ENCODE data around the gene FGD1. TPM values are rescaled to one million over a fixed set of nuclear protein-coding genes. Genes with fewer than 3 reads are reported as not detected.

Gene FGD1
- total and polyA plus RNA-seq, 4 donors, result 8.9 to 41.2 (median 25.3) TPM

- no peak overlapping the region for H3K27ac ChIP-seq (ENCODE audit: low read depth, low read length)
- 43% methylated on average over 8 of the region's 13 CpGs for WGBS (ENCODE audit: insufficient coverage)
- H3K4me1 ChIP-seq (ENCODE audit: control insufficient read depth, insufficient read depth, low read length), result no peaks in the 10 kb centered on the region
- no peak overlapping the region for H3K4me3 ChIP-seq (ENCODE audit: low read depth, low read length)
- no peaks in the 10 kb centered on the region for H3K27me3 ChIP-seq (ENCODE audit: control insufficient read depth, insufficient read depth, low read length)
- peak in 1 of 6 donors; percentile 4 for DNase-seq (ENCODE audit: low read depth in 4 of 6, low spot score in 6 of 6)
- no peaks in the 10 kb centered on the region for H3K36me3 ChIP-seq (ENCODE audit: control insufficient read depth, insufficient read depth, low read length)
- no peaks in the 10 kb centered on the region for H3K9me3 ChIP-seq (ENCODE audit: control insufficient read depth, insufficient read depth, low read length)
These were observed 80.3 kb downstream of the FGD1 start for GRCh38 chrX:54415534-54416350.

GRCh38 chrX:54413753-54414152 is 82.3 kb downstream of the FGD1 start:
- Histone ChIP-seq H3K27me3 (ENCODE audit: control insufficient read depth, insufficient read depth, low read length) (no peaks in the 10 kb centered on the region), H3K27ac (ENCODE audit: low read depth, low read length) (no peak overlapping the region), H3K4me1 (ENCODE audit: control insufficient read depth, insufficient read depth, low read length) (no peaks in the 10 kb centered on the region), H3K4me3 (ENCODE audit: low read depth, low read length) (no peak overlapping the region), H3K9me3 (ENCODE audit: control insufficient read depth, insufficient read depth, low read length) (no peaks in the 10 kb centered on the region), H3K36me3 (ENCODE audit: control insufficient read depth, insufficient read depth, low read length) (no peaks in the 10 kb centered on the region)
- WGBS (ENCODE audit: insufficient coverage), result 78% methylated on average over 2 of the region's 3 CpGs
- no peak for DNase-seq (ENCODE audit: low read depth in 4 of 6, low spot score in 6 of 6)

- H3K4me3 ChIP-seq (ENCODE audit: low read depth, low read length), result no peak overlapping the region
These were observed 84.3 kb downstream of the FGD1 start for GRCh38 chrX:54411732-54412131.

DNA sequence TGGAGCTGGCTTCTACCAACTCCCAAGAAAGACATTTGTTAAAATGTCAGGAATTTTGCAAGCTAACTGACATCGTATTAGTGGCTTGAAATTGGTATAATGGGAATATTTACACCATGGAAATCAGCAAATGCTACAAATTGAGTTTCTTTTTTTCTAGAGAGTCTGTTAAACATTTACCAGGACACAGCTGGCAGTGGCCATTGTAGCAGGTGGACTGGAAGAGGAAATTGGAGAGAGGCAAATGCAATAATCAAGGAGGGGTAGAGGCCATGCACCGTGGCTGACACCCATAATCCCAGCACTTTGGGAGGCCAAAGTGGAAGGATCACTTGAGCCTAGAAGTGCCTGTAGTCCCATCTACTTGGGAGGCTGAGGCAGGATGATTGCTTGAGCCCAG is 88.8 kb downstream of the FGD1 start:
- Histone ChIP-seq H3K27me3 (ENCODE audit: control insufficient read depth, insufficient read depth, low read length) (no peaks in the 10 kb centered on the region), H3K36me3 (ENCODE audit: control insufficient read depth, insufficient read depth, low read length) (no peaks in the 10 kb centered on the region), H3K4me1 (ENCODE audit: control insufficient read depth, insufficient read depth, low read length) (no peaks in the 10 kb centered on the region), H3K27ac (ENCODE audit: low read depth, low read length) (no peak overlapping the region), H3K4me3 (ENCODE audit: low read depth, low read length) (no peak overlapping the region), H3K9me3 (ENCODE audit: control insufficient read depth, insufficient read depth, low read length) (no peaks in the 10 kb centered on the region)
- peak in 1 of 6 donors; percentile 5 for DNase-seq (ENCODE audit: low read depth in 4 of 6, low spot score in 6 of 6)
- WGBS (ENCODE audit: insufficient coverage), result 46% methylated on average over 1 of the region's 2 CpGs

More at GRCh38 chrX:54411732-54412131, 84.3 kb downstream of the FGD1 start:
- Histone ChIP-seq H3K4me1 (ENCODE audit: control insufficient read depth, insufficient read depth, low read length) (no peaks in the 10 kb centered on the region), H3K36me3 (ENCODE audit: control insufficient read depth, insufficient read depth, low read length) (no peaks in the 10 kb centered on the region), H3K9me3 (ENCODE audit: control insufficient read depth, insufficient read depth, low read length) (no peaks in the 10 kb centered on the region), H3K27ac (ENCODE audit: low read depth, low read length) (no peak overlapping the region), H3K27me3 (ENCODE audit: control insufficient read depth, insufficient read depth, low read length) (no peaks in the 10 kb centered on the region)
- peak in 1 of 6 donors; percentile 49 for DNase-seq (ENCODE audit: low read depth in 4 of 6, low spot score in 6 of 6)
- WGBS (ENCODE audit: insufficient coverage), result no CpG with 5 or more reads among the region's 1 CpG

GRCh38 chrX:54397113-54397512 is 98.9 kb downstream of the FGD1 start:
- Histone ChIP-seq H3K9me3 (ENCODE audit: control insufficient read depth, insufficient read depth, low read length) (no peaks in the 10 kb centered on the region), H3K36me3 (ENCODE audit: control insufficient read depth, insufficient read depth, low read length) (no peaks in the 10 kb centered on the region), H3K4me3 (ENCODE audit: low read depth, low read length) (no peak overlapping the region), H3K27ac (ENCODE audit: low read depth, low read length) (no peak overlapping the region), H3K4me1 (ENCODE audit: control insufficient read depth, insufficient read depth, low read length) (no peaks in the 10 kb centered on the region), H3K27me3 (ENCODE audit: control insufficient read depth, insufficient read depth, low read length) (no peaks in the 10 kb centered on the region)
- 86% methylated on average over 1 of the region's 1 CpG for WGBS (ENCODE audit: insufficient coverage)
- no peak for DNase-seq (ENCODE audit: low read depth in 4 of 6, low spot score in 6 of 6)

Other genes starting within 250 kb of the FGD1 start
- gene WNK3, start 138.2 kb downstream of the FGD1 start, total RNA-seq, result 10 to 100 TPM; 20.8 to 29.5 TPM
- 10 to 100 TPM; 10.0 to 12.1 TPM for gene WNK3, start 138.2 kb downstream of the FGD1 start, polyA plus RNA-seq (ENCODE audit: insufficient read length in 2 of 2)
- gene TSR2, start 55.8 kb downstream of the FGD1 start, total RNA-seq, result 10 to 100 TPM; 16.4 to 38.8 TPM
- 10 to 100 TPM; 65.7 to 66.5 TPM for gene TSR2, start 55.8 kb downstream of the FGD1 start, polyA plus RNA-seq (ENCODE audit: insufficient read length in 2 of 2)
- gene GNL3L, start 34.0 kb upstream of the FGD1 start, total RNA-seq, result 10 to 100 TPM; 23.2 to 23.7 TPM
- gene GNL3L, start 34.0 kb upstream of the FGD1 start, polyA plus RNA-seq (ENCODE audit: insufficient read length in 2 of 2), result 10 to 100 TPM in 1 of 2 donors, 1 to 10 TPM in 1; 8.1 to 19.0 TPM